H1 (cell line): Measurements from ENCODE around the gene PLXDC2. TPM values are rescaled to one million over a fixed set of nuclear protein-coding genes. Genes with fewer than 3 reads are reported as not detected.

Experiments used
- HDAC6 ChIP-seq: IDR thresholded peaks from one replicate; pipeline ENCODE4 v1.7.1; 2012; ENCODE audit warnings: low read depth, mild to moderate bottlenecking, inconsistent platforms, low read length, moderate library complexity
- polyA plus RNA-seq, 7 experiments: library from polyadenylated mRNA; depleted of rRNA in 3 of 7; stranded (reverse) in 5 of 7; unstranded in 2 of 7; fragments of >200 nt in 5 of 7; fragments of 200-250 nt in 2 of 7; gene quantifications; 1 replicate in 5 of 7; 2 replicates in 1 of 7; 4 replicates in 1 of 7; pipeline versions ENCODE4 v1.2.1 to v1.2.3, GENCODE V29; 2011 to 2013; ENCODE audit warnings: missing spikeins in 2 of 7, mixed read lengths in 2 of 7
- total RNA-seq: library from RNA; stranded (reverse); fragmentation: NEBNext Ultra II Directional; extraction: Animal tissue kit (Norgen Biotek cat#: 25700); gene quantifications from 2 replicates; pipeline ENCODE4 v1.2.1, GENCODE V29; 2021

PLXDC2 gene
- total and polyA plus RNA-seq, 2 of the 8 experiments (the other 6 are each of a cell fraction or from before 2014, with no cell fraction given): 23.0 to 40.5 TPM

- no peak for TF ChIP-seq HDAC6
- TF ChIP-seq, all 59 proteins: peak for 0
Observed at GRCh38 chr10:19803676-19804075, 12.6 kb upstream of the PLXDC2 start (continued).
